ENCODE results near the gene ABHD17A. TPM values are rescaled to one million over a fixed set of nuclear protein-coding genes. Genes with fewer than 3 reads are reported as not detected.

The ABHD17A gene
- total and polyA plus RNA-seq, 9 of the 15 experiments (the other 6 are each of a cell fraction or from before 2014, with no cell fraction given): 0.04 to 135 (median 21.8) TPM; not detected in 1

- peak; percentile 55; the same call in 1 of the 2 replicates for TF ChIP-seq ESRRA (IDR thresholded peaks at IDR 0.05; ENCODE audit: borderline replicate concordance, low read depth)
- TF ChIP-seq PHF8 (IDR thresholded peaks at IDR 0.05; ENCODE audit: borderline replicate concordance, low read length): peak; percentile 63; the same call in 1 of the 2 replicates
- TF ChIP-seq MXD1 (CRISPR knock-in tag; IDR thresholded peaks at IDR 0.05; ENCODE audit: borderline replicate concordance, poor library complexity, severe bottlenecking): peak; percentile 72
- TF ChIP-seq ZNF518B (CRISPR knock-in tag; IDR thresholded peaks at IDR 0.05): no peak
- peak; percentile 92 for TF ChIP-seq HMGN3 (IDR thresholded peaks at IDR 0.05; ENCODE audit: borderline replicate concordance, extremely low read depth, insufficient read length, low read depth, low read length)
- no peak for TF ChIP-seq ADNP (tag; IDR thresholded peaks at IDR 0.05)
- no peak for TF ChIP-seq MED1 (CRISPR knock-in tag; IDR thresholded peaks at IDR 0.05; ENCODE audit: borderline replicate concordance)
- TF ChIP-seq TAF9B (IDR thresholded peaks at IDR 0.05; ENCODE audit: partially characterized antibody): no peak
- peak in 1 of 2 experiments; percentile 38; a peak in 2 of 4 replicates for TF ChIP-seq SIN3A (IDR thresholded peaks at IDR 0.05; ENCODE audit: borderline replicate concordance in 2 of 2, control insufficient read depth in 1 of 2, low read depth in 2 of 2, low read length in 2 of 2)
- TF ChIP-seq SRSF3 (IDR thresholded peaks at IDR 0.05; ENCODE audit: insufficient read depth, low read length): no peak
- TF ChIP-seq ETV1 (tag; conservative IDR thresholded peaks at IDR 0.05; ENCODE audit: low read depth): peak; percentile 35; the same call in 1 of the 2 replicates
- TF ChIP-seq ZNF41 (CRISPR knock-in tag; conservative IDR thresholded peaks at IDR 0.05): no peak
- no peak for TF ChIP-seq MEIS2 (IDR thresholded peaks at IDR 0.05; ENCODE audit: partially characterized antibody)
- TF ChIP-seq ZKSCAN1 (IDR thresholded peaks at IDR 0.05; ENCODE audit: low read depth, low read length): no peak
- TF ChIP-seq MTA3 (IDR thresholded peaks at IDR 0.05; ENCODE audit: borderline replicate concordance): peak; percentile 72
- TF ChIP-seq PTBP1 (IDR thresholded peaks at IDR 0.05; ENCODE audit: low read depth, low read length): no peak
- no peak; the same call in 1 of the 2 replicates for TF ChIP-seq CBX1 (IDR thresholded peaks at IDR 0.05; ENCODE audit: low read depth)
- peak; percentile 84 for TF ChIP-seq CXXC5 (CRISPR knock-in tag; IDR thresholded peaks at IDR 0.05)
- no peak for TF ChIP-seq FOXJ2 (tag; IDR thresholded peaks at IDR 0.05)
- TF ChIP-seq HDAC1 (IDR thresholded peaks at IDR 0.05): peak in 1 of 2 experiments; percentile 93; a peak in 2 of 4 replicates
- no peak for TF ChIP-seq ZNF507 (tag; conservative IDR thresholded peaks at IDR 0.05)
- TF ChIP-seq NCOA1 (IDR thresholded peaks at IDR 0.05; ENCODE audit: low read depth): no peak; the same call in 1 of the 2 replicates
- peak; percentile 64 for TF ChIP-seq BHLHE40 (IDR thresholded peaks at IDR 0.05; ENCODE audit: low read length)
These were observed 28.3 kb downstream of the ABHD17A start (continued) for GRCh38 chr19:1856698-1857603.

All from K562 (cell line).